Ramos (cell line): ENCODE results near the gene PHYHD1.
"Not testable (repeated sequence)": the region's sequence is repeated elsewhere in the genome, so short reads cannot be mapped to it uniquely, and the experiment has no call there.

Experiments
- in situ Hi-C: fragments of 300-500 bp; cut with MboI; formaldehyde crosslinking; loops from one replicate; pipeline ENCODE4 v1.14.3; 2022; ENCODE audit warnings: low sequenced_read_pairs; ENCODE audit not compliant: unreplicated experiment

PHYHD1 gene

DNA sequence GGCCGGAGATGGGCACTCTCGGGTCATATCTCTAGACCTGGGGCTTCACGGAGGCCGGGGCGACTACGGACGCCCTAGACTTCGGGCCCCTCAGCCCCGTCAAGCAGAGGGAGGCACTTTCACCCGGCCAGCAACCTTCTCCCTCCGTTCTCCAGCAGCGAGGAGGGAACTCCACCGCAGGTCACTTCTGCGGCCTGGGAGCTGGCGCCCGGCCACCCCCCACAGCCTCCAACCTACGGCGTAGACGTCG lies 26.4 kb downstream of the PHYHD1 start:
- in situ Hi-C loops = no loop called here

DNA sequence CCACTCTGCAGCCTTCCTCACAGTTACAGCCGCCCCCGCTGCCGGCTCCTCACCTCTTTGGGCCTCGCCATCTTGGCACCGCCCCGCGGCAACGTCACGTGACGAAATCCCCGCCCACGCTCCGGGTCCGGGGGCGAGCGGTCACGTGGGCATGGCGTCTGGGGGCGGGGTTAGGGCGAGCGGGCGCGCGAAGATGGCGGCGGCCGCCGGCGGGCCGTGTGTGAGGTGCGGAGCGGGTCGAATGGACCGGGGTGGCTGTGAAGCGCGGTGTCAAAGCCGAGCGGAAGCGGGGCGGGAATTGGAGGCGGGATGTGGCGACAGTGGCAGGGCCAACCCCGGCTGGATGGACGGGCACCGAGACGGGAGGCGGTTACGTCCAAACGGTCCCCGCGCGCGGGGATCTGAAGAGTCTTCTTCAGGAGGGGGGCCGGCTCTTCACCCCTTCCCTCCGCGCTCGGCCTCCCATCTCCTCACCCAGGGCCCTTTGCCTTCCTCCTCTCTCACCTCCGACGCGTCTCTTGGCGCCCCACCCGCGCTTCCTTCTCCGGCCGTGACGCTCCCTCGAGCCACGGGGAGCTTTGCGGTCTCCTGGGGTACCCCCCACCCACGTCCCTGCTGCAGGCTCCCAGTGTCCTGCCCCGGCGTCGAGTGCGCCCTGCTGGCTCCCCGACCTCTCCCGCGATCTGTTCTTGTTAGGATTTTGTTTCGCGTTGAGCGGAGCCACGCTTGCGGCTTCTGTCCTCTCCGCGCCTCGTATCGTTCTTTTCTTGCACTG lies 26.9 kb downstream of the PHYHD1 start, which contains the start of the genes DOLK and NUP188:
TSS of gene DOLK (minus strand) at position 77 of the 775 bp plus-strand sequence. CDS start 300 bp downstream, outside the sequence.
TSS of gene NUP188 (plus strand) at position 173 of the 775 bp plus-strand sequence. CDS start at position 194, 21 bp downstream.
- in situ Hi-C loops = no loop called here

DNA sequence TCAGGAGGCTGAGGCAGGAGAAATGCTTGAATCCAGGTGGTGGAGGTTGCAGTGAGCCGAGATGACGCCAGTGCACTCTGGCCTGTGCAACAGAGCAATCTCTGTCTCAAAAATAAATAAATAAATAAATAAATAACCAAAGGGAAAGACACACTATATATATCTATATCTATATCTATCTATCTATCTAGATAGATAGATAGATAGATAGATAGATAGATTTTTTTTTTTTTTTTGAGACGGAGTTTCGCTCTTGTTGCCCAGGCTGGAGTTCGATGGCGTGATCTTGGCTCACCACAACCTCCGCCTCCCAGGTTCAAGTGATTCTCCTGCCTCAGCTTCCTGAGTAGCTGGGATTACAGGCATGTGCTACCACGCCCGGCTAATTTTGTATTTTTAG lies 40.6 kb downstream of the PHYHD1 start:
- in situ Hi-C loops = not testable (repeated sequence)

DNA sequence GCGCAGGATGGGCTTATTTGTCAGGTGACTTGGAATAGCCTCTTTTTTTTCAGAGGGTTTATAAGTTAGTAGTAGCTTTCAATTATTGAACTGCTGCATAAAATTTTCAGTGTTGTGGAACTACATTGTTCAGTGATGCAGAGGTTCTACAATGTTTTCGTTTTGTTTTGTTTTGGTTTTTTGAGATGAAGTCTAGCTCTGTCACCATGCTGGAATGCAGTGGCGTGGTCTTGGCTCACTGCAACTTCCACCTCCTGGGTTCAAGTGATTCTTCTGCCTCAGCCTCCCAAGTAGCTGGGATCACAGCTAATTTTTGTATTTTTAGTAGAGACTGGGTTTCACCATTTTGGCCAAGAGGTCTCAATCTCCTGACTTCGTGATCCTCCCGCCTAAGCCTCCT lies 48.7 kb downstream of the PHYHD1 start:
- in situ Hi-C loops = no loop called here

DNA sequence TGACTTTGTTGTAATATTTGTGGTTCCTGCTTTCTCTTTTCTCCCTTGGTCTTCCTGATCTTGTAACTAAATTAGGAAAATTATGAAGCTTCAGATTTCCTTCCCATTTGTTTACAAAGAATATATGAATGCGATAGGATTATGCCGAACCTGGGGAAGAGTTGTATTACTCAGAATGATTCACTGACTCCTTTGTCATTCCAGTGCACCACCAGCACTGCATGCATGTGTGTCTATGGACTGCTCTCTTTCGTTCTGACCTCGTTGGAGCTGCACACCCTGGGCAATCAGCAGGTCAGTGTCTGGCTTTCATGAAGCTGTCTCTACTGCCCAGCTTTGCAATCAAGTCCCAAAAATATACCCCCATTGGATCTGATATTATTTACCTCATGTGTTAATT lies 52.2 kb downstream of the PHYHD1 start:
- in situ Hi-C loops = no loop called here

DNA sequence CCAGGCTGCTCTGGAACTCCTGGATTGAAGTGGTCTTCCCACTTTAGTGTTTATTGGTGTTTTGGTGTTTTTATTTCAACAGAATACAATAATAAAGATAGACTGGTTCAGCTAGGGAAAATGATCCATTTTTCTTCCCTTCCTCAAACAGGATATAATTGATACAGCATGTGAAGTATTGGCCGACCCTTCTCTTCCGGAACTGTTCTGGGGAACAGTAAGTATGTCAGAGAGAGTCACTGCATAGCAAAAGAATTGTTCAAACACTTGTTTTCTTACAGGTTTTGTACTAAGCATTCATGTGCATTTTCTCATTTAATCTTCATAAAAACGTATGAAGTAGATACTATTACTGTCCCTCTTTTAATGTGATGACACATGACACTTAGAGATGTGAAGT lies 58.3 kb downstream of the PHYHD1 start:
- in situ Hi-C loops = no loop called here

DNA sequence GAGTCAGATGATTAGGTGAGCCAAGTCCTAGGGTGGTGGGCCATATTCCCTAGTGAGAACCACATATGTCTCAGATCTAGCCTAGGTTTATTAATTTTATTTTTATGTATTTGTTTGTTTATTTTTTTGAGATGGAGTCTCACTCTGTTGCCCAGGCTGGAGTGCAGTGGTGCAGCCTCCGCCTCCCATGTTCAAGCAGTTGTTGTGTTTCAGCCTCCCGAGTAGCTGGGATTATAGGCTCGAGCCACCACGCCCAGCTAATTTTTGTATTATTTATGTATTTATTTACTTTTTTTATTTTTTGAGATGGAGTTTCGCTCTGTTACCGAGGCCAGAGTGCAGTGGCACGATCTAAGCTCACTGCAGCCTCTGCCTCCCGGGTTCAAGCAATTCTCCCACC lies 62.8 kb downstream of the PHYHD1 start:
- in situ Hi-C loops = no loop called here

DNA sequence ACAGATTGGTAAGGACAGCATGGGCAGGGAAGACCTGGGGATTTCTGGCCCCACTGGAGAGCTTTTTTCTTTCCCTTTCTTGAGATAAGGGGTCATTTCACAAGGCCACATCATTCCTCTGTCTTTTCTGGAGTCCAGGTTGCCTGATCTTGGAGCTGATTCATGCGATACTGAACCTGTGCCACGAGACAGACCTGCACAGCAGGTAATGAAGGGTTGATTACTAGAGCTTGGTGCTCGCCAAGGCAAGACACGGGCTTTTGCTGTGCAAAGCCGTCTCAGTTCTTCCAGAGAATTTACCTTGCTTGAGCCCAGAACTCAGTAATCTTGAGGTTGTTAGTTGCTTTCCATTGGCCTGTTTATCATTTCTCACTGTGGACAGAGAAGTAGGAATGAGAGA lies 65.9 kb downstream of the PHYHD1 start:
- in situ Hi-C loops = no loop called here

DNA sequence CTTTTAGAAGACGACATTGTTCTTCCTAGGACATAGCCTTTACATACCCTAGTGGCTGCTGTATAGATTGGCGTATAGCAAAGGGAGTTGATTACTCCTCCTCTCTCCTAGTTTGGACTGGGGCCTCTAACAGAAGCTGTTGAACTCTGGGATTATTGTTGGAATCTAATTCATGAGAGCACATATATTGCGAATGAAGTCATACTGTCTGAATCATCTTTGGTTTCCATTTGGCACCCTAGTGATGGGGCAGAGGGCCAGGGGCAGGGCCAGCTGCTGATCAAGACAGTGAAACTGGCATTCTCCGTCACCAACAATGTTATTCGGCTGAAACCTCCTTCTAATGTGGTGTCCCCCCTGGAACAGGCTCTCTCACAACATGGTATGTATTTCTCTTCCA lies 67.0 kb downstream of the PHYHD1 start:
- in situ Hi-C loops = no loop called here
